Esophagus muscularis mucosa (tissue), 3 donors: ENCODE data around the gene TXNDC11.

Experiments used
- POLR2AphosphoS5 ChIP-seq, 2 donors: sonication (generic); formaldehyde crosslinking; IDR thresholded peaks; one replicate each; pipeline ENCODE4 v1.6.1; 2017; ENCODE audit warnings: antibody characterized with exemption in 2 of 2
- TF ChIP-seq, protein P1 (sequence below), 3 experiments: fragments of 200-600 bp in 2 of 3; fragments of 450-650 bp in 1 of 3; sonication (generic) in 2 of 3; IDR thresholded peaks; one replicate each; pipeline ENCODE4 v1.5.1; 2017 to 2019; ENCODE audit warnings: antibody characterized with exemption in 3 of 3, mild to moderate bottlenecking in 2 of 3, moderate library complexity in 1 of 3

DNA sequence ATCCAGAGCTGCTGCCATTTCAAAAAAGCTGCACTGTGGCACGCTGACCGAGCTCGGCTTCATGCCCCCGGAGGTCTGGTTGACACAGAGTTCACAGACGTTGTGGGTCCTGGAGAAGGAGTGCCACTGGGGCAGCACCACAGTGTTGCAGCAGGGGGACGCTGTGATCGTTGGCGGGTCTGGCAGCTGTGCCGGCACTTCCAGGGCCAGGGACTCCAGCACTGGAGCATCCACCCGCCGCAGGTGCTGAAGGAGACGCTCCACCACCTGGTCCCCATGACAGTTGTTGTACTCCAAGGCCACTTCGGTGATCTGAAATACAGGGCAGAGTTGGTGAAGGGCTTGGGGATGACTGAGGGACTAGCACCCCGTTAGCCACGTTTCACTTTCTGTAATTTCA is 50.9 kb downstream of the TXNDC11 start:
- no peak for TF ChIP-seq POLR2AphosphoS5 (IDR thresholded peaks at IDR 0.05)
- TF ChIP-seq, protein P1, sequence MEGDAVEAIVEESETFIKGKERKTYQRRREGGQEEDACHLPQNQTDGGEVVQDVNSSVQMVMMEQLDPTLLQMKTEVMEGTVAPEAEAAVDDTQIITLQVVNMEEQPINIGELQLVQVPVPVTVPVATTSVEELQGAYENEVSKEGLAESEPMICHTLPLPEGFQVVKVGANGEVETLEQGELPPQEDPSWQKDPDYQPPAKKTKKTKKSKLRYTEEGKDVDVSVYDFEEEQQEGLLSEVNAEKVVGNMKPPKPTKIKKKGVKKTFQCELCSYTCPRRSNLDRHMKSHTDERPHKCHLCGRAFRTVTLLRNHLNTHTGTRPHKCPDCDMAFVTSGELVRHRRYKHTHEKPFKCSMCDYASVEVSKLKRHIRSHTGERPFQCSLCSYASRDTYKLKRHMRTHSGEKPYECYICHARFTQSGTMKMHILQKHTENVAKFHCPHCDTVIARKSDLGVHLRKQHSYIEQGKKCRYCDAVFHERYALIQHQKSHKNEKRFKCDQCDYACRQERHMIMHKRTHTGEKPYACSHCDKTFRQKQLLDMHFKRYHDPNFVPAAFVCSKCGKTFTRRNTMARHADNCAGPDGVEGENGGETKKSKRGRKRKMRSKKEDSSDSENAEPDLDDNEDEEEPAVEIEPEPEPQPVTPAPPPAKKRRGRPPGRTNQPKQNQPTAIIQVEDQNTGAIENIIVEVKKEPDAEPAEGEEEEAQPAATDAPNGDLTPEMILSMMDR (IDR thresholded peaks at IDR 0.05), result no peak
